Esophagus squamous epithelium (tissue), 5 donors: ENCODE results near the gene FAM20A. TPM values are rescaled to one million over a fixed set of nuclear protein-coding genes. Genes with fewer than 3 reads are reported as not detected.

Experiments
- DNase-seq: peaks from one replicate; lab custom pipeline; 2025; lab: John Stamatoyannopoulos, UW
- H3K27ac ChIP-seq, 4 donors: fragments of 200-600 bp; sonication (generic); one replicate each; pipeline ENCODE4 v1.5.1; 2016 to 2019; ENCODE audit warnings: mild to moderate bottlenecking in 1 of 4
- H3K27me3 ChIP-seq, 4 donors: fragments of 200-600 bp; sonication (generic); 1 replicate in 3 of 4; 2 replicates in 1 of 4; pipeline versions ENCODE4 v1.5.1 to v1.6.0; 2017 to 2021; ENCODE audit warnings: antibody characterized with exemption in 1 of 4
- H3K36me3 ChIP-seq, 3 donors: fragments of 200-600 bp; sonication (generic); one replicate each; pipeline ENCODE4 v1.5.1; 2016 to 2019
- H3K4me1 ChIP-seq, 3 donors: fragments of 200-600 bp; sonication (generic); one replicate each; pipeline ENCODE4 v1.5.1; 2017 to 2019
- H3K4me3 ChIP-seq, 4 donors: fragments of 200-600 bp; sonication (generic); 1 replicate in 3 of 4; 2 replicates in 1 of 4; pipeline ENCODE4 v1.5.1; 2016 to 2019; ENCODE audit warnings: mild to moderate bottlenecking in 2 of 4, moderate library complexity in 1 of 4
- H3K9me3 ChIP-seq, 3 donors: fragments of 200-600 bp; sonication (generic); one replicate each; pipeline ENCODE4 v1.5.1; 2016 to 2019
- CTCF ChIP-seq, 6 experiments: fragments of 450-650 bp in 4 of 6; fragments of 200-600 bp in 2 of 6; sonication (generic) in 2 of 6; IDR thresholded peaks; one replicate each; pipeline ENCODE4 v1.5.1; 2016 to 2019; ENCODE audit warnings: antibody characterized with exemption in 6 of 6, mild to moderate bottlenecking in 4 of 6, moderate library complexity in 4 of 6
- POLR2A ChIP-seq, 4 donors: fragments of 450-650 bp; IDR thresholded peaks; one replicate each; pipeline ENCODE4 v1.6.1; 2017; ENCODE audit warnings: antibody characterized with exemption in 4 of 4, mild to moderate bottlenecking in 4 of 4, moderate library complexity in 3 of 4
- WGBS, 2 donors: methylation state at CpG; one replicate each; pipeline ENCODE4 v1.1.5; 2018; 5-methylcytosine and 5-hydroxymethylcytosine counted together
- intact Hi-C: fragments of 100-400 bp; cut with DNase I; formaldehyde crosslinking; loops from one replicate; pipeline ENCODE4 v1.15.0; 2022
- total RNA-seq, 4 donors: library from RNA; depleted of rRNA; stranded (reverse); fragments of >200 nt; gene quantifications; one replicate each; pipeline ENCODE4 v1.1.0, GENCODE V29; 2016
- donor health status: DM: yes; HTN: yes; CAD: no.

FAM20A gene
- total RNA-seq, 4 donors from 2014 or later = 4.0 to 15.3 (median 7.8) TPM

- TF ChIP-seq CTCF (IDR thresholded peaks at IDR 0.05) = no peak
- no peak for TF ChIP-seq POLR2A (IDR thresholded peaks at IDR 0.05)
- H3K4me1 ChIP-seq = peaks cover 30 to 60% (median 43%) of the 10 kb centered on the region in 3 donors
- peaks cover 0 to 24% (median 0%) of the 10 kb centered on the region in 4 donors for H3K27me3 ChIP-seq
- DNase-seq = no peak
- no peak overlapping the region for H3K4me3 ChIP-seq
- intact Hi-C loops = no loop called here
- 73 to 78% methylated on average over 5 of the region's 5 CpGs for WGBS, 2 donors
- no peak overlapping the region for H3K27ac ChIP-seq
- no peaks in the 10 kb centered on the region for H3K9me3 ChIP-seq
- H3K36me3 ChIP-seq = no peaks in the 10 kb centered on the region
Measured at GRCh38 chr17:68596411-68596945, 4.7 kb downstream of the FAM20A start.

DNA sequence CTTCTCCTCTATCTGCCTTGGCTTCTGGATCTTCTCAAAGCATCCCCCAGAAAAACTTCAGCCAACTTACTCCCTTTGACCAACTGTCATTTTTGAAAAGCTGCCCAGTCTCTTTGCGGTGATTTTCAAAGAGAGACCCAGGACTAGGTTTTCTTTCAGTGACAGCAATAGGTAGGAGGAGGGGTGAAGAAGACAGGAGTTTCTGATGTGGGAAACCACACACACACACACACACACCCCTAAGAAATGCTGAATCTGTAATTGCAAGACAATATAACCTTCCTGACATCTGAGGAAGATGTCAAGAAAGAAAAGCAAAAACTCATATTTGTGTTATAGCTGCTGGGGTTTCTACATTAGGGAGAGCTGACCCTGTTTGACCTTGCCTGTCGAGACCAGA is 5.2 kb downstream of the FAM20A start:
- H3K9me3 ChIP-seq = no peaks in the 10 kb centered on the region
- 67 to 85% methylated on average over 2 of the region's 2 CpGs for WGBS, 2 donors
- intact Hi-C loops = no loop called here
- H3K4me1 ChIP-seq = peaks cover 26 to 55% (median 38%) of the 10 kb centered on the region in 3 donors
- H3K36me3 ChIP-seq = no peaks in the 10 kb centered on the region
- TF ChIP-seq POLR2A (IDR thresholded peaks at IDR 0.05) (no peak), CTCF (IDR thresholded peaks at IDR 0.05) (no peak)
- H3K27me3 ChIP-seq = peaks cover 0 to 19% (median 0%) of the 10 kb centered on the region in 4 donors
- DNase-seq = no peak
- H3K4me3 ChIP-seq = no peak overlapping the region
- H3K27ac ChIP-seq = no peak overlapping the region

DNA sequence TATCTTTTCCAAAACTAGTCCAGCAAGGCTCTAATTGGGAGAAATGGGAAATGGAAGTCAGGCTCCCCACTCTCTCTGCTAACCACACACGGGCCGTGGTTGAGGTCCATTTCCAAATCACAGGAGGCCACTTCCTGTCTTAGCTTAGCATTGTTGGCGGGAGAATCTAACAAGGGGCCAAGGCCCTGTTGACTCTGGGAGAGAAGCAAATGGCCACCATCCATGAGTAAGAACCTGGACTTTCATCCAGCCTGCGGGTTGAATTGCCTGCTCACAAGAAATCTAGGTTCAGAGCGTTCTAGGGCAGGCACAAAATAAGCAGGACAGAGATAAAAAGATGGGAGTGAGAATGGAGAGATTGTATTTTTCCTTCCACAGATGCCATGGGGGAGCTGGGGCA is 5.7 kb downstream of the FAM20A start:
- Histone ChIP-seq H3K27ac (peak overlapping the region in 2 of 4 donors; percentile 9 to 21), H3K9me3 (no peaks in the 10 kb centered on the region), H3K27me3 (peaks cover 0 to 14% (median 0%) of the 10 kb centered on the region in 4 donors), H3K4me1 (peaks cover 21 to 50% (median 38%) of the 10 kb centered on the region in 3 donors), H3K36me3 (no peaks in the 10 kb centered on the region), H3K4me3 (no peak overlapping the region)
- 68 to 96% methylated on average over 2 to 5 of the region's 5 CpGs for WGBS, 2 donors
- TF ChIP-seq POLR2A (IDR thresholded peaks at IDR 0.05) (no peak), CTCF (IDR thresholded peaks at IDR 0.05) (no peak)
- intact Hi-C loops = no loop called here
- no peak for DNase-seq

DNA sequence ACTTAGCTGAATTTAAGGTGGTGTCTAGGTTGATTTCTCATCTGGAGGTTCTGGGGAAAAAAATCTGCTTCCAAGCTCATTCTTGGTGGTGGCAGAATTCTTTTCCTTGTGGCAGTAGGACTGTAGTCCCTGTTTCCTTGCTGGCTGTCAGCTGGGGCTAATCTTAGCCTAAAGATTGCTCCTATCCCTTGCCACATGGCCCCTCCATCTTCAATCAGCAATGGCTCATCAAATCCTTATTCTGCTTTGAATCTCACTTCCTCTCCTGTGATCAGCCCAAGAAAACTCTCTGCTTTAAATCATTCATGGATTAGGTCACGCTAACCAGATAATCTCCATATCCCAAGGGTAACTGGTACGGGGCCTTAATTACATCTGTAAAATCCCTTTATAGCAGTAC is 6.6 kb downstream of the FAM20A start:
- Histone ChIP-seq H3K4me3 (no peak overlapping the region), H3K4me1 (peaks cover 13 to 41% (median 33%) of the 10 kb centered on the region in 3 donors), H3K27ac (peak overlapping the region in 1 of 4 donors; percentile 21), H3K9me3 (no peaks in the 10 kb centered on the region), H3K36me3 (no peaks in the 10 kb centered on the region), H3K27me3 (peaks cover 0 to 5% (median 0%) of the 10 kb centered on the region in 4 donors)
- intact Hi-C loops = no loop called here
- no peak for DNase-seq
- TF ChIP-seq CTCF (IDR thresholded peaks at IDR 0.05) (no peak), POLR2A (IDR thresholded peaks at IDR 0.05) (no peak)
- 80 to 84% methylated on average over 2 of the region's 2 CpGs for WGBS, 2 donors

GRCh38 chr17:68592682-68593641 is 8.2 kb downstream of the FAM20A start:
- Histone ChIP-seq H3K27me3 (peaks cover 0 to under 1% (median 0%) of the 10 kb centered on the region in 4 donors), H3K4me3 (no peak overlapping the region), H3K9me3 (no peaks in the 10 kb centered on the region), H3K27ac (peak overlapping the region; percentile 1 to 36 (median 13)), H3K36me3 (no peaks in the 10 kb centered on the region), H3K4me1 (peaks cover 13 to 32% (median 26%) of the 10 kb centered on the region in 3 donors)
- TF ChIP-seq POLR2A (IDR thresholded peaks at IDR 0.05) = no peak
- TF ChIP-seq CTCF (IDR thresholded peaks at IDR 0.05) = no peak
- 35 to 40% methylated on average over 3 of the region's 3 CpGs for WGBS, 2 donors
- intact Hi-C loops = no loop called here
- DNase-seq = no peak
